Cortex of kidney (tissue), 1 donor: ENCODE data around the gene ENPP1.

Experiments
- DNase-seq: peaks from one replicate; lab custom pipeline; 2025; lab: John Stamatoyannopoulos, UW

The ENPP1 gene

GRCh38 chr6:131807644-131808459, at the start of gene ENPP1:
Gene ENPP1, plus strand, starts transcription at chr6:131808020. Its CDS starts 16 bp downstream, at chr6:131808036.
- peak; percentile 10 for DNase-seq

- no peak for DNase-seq
These were observed 48.9 kb upstream of the ENPP1 start for GRCh38 chr6:131758920-131759319.

GRCh38 chr6:131761060-131761761, 46.6 kb upstream of the ENPP1 start:
- no peak for DNase-seq

- DNase-seq, result no peak
These were observed 46.1 kb upstream of the ENPP1 start for GRCh38 chr6:131761762-131762067.

- DNase-seq, result no peak
These were observed 44.8 kb upstream of the ENPP1 start for GRCh38 chr6:131762984-131763383.

GRCh38 chr6:131763749-131764148, 44.1 kb upstream of the ENPP1 start:
- DNase-seq, result no peak

- DNase-seq, result no peak
These were observed 43.5 kb upstream of the ENPP1 start for GRCh38 chr6:131764350-131764749.

GRCh38 chr6:131765081-131765803, 42.6 kb upstream of the ENPP1 start:
- no peak for DNase-seq

- DNase-seq, result no peak
These were observed 42.0 kb upstream of the ENPP1 start for GRCh38 chr6:131765804-131766135.

- no peak for DNase-seq
These were observed 41.2 kb upstream of the ENPP1 start for GRCh38 chr6:131766631-131767030.

- DNase-seq, result no peak
These were observed 38.9 kb upstream of the ENPP1 start for GRCh38 chr6:131768964-131769363.

- DNase-seq, result no peak
These were observed 38.3 kb upstream of the ENPP1 start for GRCh38 chr6:131769385-131770141.

GRCh38 chr6:131770776-131771175, 37.0 kb upstream of the ENPP1 start:
- no peak for DNase-seq

GRCh38 chr6:131773284-131773950, 34.4 kb upstream of the ENPP1 start:
- DNase-seq, result no peak

- DNase-seq, result no peak
These were observed 31.9 kb upstream of the ENPP1 start for GRCh38 chr6:131775886-131776285.

GRCh38 chr6:131776985-131777384, 30.8 kb upstream of the ENPP1 start:
- DNase-seq, result no peak

- DNase-seq, result no peak
These were observed 29.7 kb upstream of the ENPP1 start for GRCh38 chr6:131778169-131778568.

- no peak for DNase-seq
These were observed 28.5 kb upstream of the ENPP1 start for GRCh38 chr6:131779304-131779703.

GRCh38 chr6:131780600-131780999, 27.2 kb upstream of the ENPP1 start:
- no peak for DNase-seq

GRCh38 chr6:131781687-131782086, 26.1 kb upstream of the ENPP1 start:
- DNase-seq, result no peak

GRCh38 chr6:131782764-131783163, 25.1 kb upstream of the ENPP1 start:
- DNase-seq, result no peak

- no peak for DNase-seq
These were observed 23.3 kb upstream of the ENPP1 start for GRCh38 chr6:131784561-131784960.
